Midbrain (tissue), 1 donor: Measurements from ENCODE around the gene POMC.
"Not testable (repeated sequence)": the region's sequence is repeated elsewhere in the genome, so short reads cannot be mapped to it uniquely, and the experiment has no call there.

Experiments used
- DNase-seq: peaks from one replicate; lab custom pipeline; 2025; lab: John Stamatoyannopoulos, UW

POMC gene

GRCh38 chr2:25132693-25133092 is 35.7 kb downstream of the POMC start:
- DNase-seq: no peak

GRCh38 chr2:25132299-25132635 is 36.1 kb downstream of the POMC start:
- no peak for DNase-seq

GRCh38 chr2:25131567-25132298 is 36.6 kb downstream of the POMC start:
- DNase-seq: no peak

GRCh38 chr2:25131253-25131566 is 37.2 kb downstream of the POMC start:
- no peak for DNase-seq

- no peak for DNase-seq
Measured at GRCh38 chr2:25129901-25130520, 38.4 kb downstream of the POMC start.

GRCh38 chr2:25127646-25128045 is 40.7 kb downstream of the POMC start:
- DNase-seq: no peak

- DNase-seq: not testable (repeated sequence)
Measured at GRCh38 chr2:25127071-25127470, 41.3 kb downstream of the POMC start.

GRCh38 chr2:25125976-25126375 is 42.4 kb downstream of the POMC start:
- no peak for DNase-seq

GRCh38 chr2:25125189-25125588 is 43.2 kb downstream of the POMC start:
- no peak for DNase-seq

GRCh38 chr2:25123682-25124081 is 44.7 kb downstream of the POMC start:
- no peak for DNase-seq

- no peak for DNase-seq
Measured at GRCh38 chr2:25122367-25122766, 46.0 kb downstream of the POMC start.

- no peak for DNase-seq
Measured at GRCh38 chr2:25119263-25119662, 49.1 kb downstream of the POMC start.

- DNase-seq: no peak
Measured at GRCh38 chr2:25116956-25117355, 51.4 kb downstream of the POMC start.

GRCh38 chr2:25115902-25116301 is 52.5 kb downstream of the POMC start:
- DNase-seq: no peak

- no peak for DNase-seq
Measured at GRCh38 chr2:25115249-25115883, 53.0 kb downstream of the POMC start.

- DNase-seq: no peak
Measured at GRCh38 chr2:25112113-25112512, 56.3 kb downstream of the POMC start.
